ENCODE measurements around the gene RAB20.

DNA sequence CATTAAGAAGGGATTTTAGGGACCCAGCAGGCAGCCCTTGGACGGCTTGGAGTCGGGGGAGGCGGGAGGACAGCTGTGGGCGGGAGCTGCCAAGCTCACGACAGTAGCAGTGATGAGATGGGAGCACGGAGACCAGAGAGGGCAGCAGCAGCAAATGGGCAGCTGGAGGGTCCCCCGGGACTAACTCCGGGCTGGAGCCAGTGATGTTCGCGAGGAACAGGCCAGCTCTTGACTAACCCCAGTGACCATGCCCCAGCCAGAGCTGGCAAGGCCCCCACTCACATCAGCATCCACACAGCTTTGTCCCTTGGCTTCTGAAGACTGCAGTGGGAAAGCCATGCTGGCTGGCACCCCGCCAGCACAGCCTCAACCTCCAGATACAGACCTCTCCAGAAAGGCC is 81.9 kb downstream of the RAB20 start:
- TF ChIP-seq, protein P1, sequence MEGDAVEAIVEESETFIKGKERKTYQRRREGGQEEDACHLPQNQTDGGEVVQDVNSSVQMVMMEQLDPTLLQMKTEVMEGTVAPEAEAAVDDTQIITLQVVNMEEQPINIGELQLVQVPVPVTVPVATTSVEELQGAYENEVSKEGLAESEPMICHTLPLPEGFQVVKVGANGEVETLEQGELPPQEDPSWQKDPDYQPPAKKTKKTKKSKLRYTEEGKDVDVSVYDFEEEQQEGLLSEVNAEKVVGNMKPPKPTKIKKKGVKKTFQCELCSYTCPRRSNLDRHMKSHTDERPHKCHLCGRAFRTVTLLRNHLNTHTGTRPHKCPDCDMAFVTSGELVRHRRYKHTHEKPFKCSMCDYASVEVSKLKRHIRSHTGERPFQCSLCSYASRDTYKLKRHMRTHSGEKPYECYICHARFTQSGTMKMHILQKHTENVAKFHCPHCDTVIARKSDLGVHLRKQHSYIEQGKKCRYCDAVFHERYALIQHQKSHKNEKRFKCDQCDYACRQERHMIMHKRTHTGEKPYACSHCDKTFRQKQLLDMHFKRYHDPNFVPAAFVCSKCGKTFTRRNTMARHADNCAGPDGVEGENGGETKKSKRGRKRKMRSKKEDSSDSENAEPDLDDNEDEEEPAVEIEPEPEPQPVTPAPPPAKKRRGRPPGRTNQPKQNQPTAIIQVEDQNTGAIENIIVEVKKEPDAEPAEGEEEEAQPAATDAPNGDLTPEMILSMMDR (IDR thresholded peaks at IDR 0.05 in 2 of 3, conservative IDR thresholded peaks at IDR 0.05 in 1 of 3; ENCODE audit: insufficient read depth in 2 of 3, low read depth in 1 of 3, low read length in 3 of 3), result no peak
- TF ChIP-seq POLR2A (conservative IDR thresholded peaks at IDR 0.05) (no peak), HDAC3 (IDR thresholded peaks at IDR 0.05; ENCODE audit: borderline replicate concordance, partially characterized antibody) (no peak), KAT8 (IDR thresholded peaks at IDR 0.05; ENCODE audit: low read depth) (no peak)
